Measurements from ENCODE around the gene CAMP. TPM values are rescaled to one million over a fixed set of nuclear protein-coding genes. Genes with fewer than 3 reads are reported as not detected.
"Not testable (repeated sequence)": the region's sequence is repeated elsewhere in the genome, so short reads cannot be mapped to it uniquely, and the experiment has no call there.

CAMP gene, protein sequence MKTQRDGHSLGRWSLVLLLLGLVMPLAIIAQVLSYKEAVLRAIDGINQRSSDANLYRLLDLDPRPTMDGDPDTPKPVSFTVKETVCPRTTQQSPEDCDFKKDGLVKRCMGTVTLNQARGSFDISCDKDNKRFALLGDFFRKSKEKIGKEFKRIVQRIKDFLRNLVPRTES
- 1 to 10 TPM in 2 of 4 donors, under 1 TPM in 2; 0.23 to 1.5 (median 0.82) TPM for polyA plus RNA-seq (ENCODE audit: insufficient read length in 4 of 4)

DNA sequence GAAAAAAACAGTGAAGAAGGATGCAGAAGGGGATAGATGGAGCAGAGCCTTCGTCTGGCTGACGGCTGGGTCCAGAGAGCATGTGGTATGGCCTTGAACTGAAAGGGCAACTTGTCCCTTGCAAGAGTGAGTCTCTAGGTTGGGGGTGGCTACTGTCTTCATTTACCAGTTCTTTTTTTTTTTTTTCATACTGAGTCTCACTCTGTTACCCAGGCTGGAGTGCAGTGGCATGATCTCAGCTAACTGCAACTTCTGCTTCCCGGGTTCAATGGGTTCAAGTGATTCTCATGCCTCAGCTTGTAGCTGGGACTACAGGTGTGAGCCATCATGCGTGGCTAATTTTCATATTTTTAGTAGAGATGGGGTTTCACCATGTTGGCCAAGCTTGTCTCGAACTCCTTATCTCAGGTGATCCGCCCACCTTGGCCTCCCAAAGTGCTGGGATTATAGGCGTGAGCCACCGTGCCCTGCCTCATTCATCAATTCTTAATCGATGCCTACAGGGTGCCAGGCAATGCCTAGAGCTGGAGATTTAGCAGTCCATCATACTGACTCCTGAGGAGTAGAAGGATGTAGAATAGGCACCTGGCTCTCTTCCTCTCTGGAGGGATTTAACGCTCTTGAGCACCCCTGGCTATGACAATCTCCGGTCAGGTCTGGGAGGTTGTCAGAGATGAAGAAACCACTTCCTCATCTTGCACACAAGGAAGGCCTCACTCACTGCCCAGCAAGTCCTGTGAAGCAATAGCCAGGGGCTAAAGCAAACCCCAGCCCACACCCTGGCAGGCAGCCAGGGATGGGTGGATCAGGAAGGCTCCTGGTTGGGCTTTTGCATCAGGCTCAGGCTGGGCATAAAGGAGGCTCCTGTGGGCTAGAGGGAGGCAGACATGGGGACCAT lies at the start of gene CAMP:
Gene CAMP (plus strand): TSS at position 880 of the 898 bp plus-strand sequence. CDS start 17 bp downstream, at position 897.
- no peak for DNase-seq (ENCODE audit: low read depth in 4 of 4, low spot score in 3 of 4)

DNA sequence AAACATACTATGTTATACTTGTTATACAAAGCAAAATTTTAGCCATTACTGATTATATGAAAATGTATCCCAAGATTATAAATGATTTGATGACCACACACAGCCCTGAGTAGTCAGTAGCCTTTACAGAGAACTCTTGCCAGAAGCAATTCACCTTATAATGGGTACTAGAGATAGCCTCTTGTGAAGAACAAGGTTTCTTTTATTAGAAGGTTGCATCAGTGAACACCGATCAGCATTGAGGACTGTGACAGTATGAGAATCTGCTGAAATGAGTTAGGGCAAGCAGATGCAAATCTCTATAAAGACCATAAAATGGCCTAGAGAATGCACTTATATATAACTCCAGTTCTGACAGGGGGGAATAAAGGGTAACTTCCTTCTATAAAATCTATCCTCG lies 45.2 kb upstream of the CAMP start:
- DNase-seq (ENCODE audit: low read depth in 4 of 4, low spot score in 3 of 4): no peak

DNA sequence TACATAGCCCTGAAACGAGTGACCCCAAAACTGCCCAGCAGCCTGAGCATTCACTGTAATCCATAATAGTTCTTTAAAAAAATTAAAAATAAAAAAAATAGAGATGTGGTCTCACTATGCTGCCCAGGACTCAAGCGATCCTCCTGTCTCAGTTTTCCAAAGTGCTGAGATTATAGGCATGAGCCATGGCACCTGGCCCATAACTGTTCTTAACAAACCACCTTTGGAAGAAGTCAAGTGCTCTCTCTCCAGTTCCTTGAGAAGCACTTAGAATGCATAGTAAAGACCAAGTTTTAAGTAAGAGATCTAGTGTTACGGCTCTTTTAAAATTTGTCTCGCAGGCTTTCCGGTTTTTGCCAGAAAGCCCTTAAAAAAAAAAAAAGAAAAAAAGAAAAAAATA lies 43.3 kb upstream of the CAMP start:
- no peak for DNase-seq (ENCODE audit: low read depth in 4 of 4, low spot score in 3 of 4)

DNA sequence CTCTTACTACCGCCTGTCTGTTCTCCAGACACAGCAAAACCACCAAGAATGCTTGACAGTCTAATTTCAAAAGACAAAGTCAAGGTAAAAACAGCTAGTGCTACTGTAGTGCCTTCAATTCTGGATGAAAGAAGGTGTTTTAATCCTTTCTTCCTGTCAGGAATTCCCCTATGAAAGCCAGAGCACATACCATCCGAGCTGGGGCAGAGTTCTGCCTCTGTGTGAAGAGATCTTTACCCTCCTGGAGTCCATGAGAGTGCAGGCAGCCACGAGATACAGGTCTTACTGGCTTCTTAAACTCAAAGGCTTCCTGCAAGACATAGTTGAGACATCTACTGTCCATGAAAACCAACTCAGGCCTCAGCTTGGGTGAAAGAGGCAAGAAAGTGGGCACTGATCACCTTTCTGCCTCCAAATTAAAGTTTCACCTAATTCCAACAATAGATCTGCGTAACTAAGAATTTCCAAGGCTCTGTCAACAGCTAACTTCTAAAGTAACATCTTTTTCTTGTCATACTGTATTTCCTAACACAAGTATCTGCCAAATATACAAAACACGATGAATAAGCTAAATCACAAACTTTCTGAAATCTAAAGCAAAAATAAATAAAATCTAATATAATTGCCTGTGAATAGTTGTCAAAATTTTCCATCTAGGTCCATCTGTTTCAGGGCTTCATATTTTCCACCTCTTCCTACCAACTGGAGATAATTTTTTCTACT lies 42.6 kb upstream of the CAMP start:
- DNase-seq (ENCODE audit: low read depth in 4 of 4, low spot score in 3 of 4): no peak

DNA sequence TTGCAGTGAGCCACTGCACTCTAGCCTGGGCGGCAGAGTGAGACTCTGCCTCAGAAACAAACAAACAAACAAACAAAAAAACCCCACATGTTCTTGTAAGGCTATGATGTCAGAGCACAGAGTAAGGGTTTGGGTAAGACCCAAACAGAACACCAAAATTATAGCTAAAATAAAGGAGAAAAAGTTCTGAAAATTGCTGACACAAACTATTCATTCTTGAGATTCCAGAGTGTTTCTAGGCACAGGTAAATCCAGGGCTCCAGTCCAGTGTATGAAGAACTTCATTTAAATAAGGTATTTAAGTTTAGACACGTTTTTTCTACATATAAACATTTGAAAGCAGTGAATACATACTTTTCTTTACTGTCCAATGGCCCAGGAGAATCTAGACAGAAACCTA lies 39.0 kb upstream of the CAMP start:
- DNase-seq (ENCODE audit: low read depth in 4 of 4, low spot score in 3 of 4): no peak

DNA sequence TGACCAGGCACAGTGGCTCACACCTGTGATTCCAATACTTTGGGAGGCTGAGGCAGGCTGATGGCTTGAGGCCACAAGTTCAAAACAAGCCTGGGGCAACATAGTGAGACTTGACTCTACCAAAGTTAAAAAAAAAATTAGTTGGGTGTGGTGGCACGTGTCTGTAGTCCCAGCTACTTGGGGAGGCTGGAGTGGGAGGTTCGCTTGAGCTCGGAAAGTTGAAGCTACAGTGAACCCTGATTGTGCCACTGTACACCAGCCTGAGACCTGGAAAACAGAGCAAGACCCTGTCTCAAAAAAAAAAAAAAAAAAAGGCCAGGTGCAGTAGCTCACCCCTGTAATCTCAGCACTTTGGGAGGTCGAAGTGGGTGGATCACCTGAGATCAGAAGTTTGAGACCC lies 38.2 kb upstream of the CAMP start:
- no peak for DNase-seq (ENCODE audit: low read depth in 4 of 4, low spot score in 3 of 4)

DNA sequence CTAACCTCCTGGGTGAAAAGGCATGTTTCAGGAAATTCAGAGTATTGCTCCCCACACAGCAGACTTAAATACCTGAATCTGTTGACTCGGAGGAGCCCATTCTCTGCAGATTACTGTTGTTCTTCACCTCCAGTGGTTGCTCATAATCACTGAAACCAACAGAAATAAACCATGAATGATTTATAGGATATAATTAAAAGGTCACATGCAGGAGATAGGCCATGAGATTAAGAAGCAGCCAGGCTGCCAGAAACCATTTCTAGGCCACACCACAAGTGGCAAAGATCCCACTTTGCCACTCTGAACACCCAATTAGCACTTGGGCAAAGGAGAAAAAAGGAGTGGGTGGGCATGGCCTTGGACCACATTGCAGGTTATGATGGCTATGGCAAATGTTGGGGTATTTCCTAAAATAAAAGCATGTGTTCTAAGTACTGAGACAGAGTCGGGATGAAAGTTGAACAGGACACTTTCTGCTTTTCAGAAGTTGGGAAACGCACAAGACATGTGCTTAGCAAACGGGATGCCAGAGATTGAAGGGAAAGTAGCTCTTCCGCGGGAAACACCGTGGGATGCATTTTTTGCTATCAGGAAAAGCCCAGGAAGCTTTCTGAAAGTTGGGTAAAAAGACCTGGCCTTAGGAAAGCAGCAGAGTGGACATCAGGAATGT lies 36.5 kb upstream of the CAMP start:
- no peak for DNase-seq (ENCODE audit: low read depth in 4 of 4, low spot score in 3 of 4)

DNA sequence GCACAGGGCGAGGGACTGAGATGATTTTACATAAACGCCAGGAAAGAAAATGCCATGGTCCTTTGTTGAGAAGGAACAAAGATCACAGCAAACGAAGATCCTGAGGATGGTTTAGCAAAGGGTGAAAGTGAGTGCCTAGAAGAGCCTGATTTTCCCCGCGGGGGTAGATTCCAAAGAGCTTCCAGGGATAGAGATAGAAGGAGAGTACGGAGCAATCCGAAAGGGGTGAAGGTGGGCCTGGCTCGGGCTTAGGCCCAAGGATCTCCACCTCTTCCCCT lies 36.1 kb upstream of the CAMP start:
- no peak for DNase-seq (ENCODE audit: low read depth in 4 of 4, low spot score in 3 of 4)

DNA sequence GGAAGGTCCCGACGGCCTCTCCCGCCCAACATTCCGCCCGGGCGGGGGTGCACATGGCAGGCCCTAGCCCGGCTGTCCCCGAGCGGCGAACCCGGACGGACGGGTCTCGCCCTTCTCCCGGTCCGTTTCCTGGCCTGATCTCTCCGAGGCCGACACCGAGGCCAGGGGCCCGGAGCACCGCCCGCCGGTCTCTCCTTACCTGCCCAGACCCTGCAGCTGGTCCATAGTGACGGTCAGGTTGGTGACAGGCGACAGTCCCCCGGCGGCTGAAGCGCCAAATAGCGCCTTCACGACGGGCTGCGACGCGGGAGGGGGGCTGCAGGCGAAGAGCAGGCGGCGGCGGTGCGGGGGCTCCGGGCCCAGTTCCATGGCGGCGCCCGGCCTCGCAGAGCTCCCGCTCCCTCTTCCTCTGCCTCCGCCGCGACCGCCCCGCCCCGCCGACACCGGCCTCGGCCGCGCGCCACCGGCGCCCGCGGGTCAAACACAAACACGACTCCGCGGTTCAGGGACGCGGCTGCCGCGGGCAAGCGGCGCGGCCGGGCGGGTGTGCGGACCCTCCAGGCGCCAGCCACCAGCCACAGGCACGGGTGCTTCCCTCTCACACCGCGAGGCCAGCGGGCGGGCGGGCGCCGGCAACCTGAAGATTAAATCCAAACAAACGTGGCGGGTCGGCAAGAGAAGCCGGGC lies 35.6 kb upstream of the CAMP start:
- peak in 2 of 4 donors; percentile 53 to 56 for DNase-seq (ENCODE audit: low read depth in 4 of 4, low spot score in 3 of 4)

DNA sequence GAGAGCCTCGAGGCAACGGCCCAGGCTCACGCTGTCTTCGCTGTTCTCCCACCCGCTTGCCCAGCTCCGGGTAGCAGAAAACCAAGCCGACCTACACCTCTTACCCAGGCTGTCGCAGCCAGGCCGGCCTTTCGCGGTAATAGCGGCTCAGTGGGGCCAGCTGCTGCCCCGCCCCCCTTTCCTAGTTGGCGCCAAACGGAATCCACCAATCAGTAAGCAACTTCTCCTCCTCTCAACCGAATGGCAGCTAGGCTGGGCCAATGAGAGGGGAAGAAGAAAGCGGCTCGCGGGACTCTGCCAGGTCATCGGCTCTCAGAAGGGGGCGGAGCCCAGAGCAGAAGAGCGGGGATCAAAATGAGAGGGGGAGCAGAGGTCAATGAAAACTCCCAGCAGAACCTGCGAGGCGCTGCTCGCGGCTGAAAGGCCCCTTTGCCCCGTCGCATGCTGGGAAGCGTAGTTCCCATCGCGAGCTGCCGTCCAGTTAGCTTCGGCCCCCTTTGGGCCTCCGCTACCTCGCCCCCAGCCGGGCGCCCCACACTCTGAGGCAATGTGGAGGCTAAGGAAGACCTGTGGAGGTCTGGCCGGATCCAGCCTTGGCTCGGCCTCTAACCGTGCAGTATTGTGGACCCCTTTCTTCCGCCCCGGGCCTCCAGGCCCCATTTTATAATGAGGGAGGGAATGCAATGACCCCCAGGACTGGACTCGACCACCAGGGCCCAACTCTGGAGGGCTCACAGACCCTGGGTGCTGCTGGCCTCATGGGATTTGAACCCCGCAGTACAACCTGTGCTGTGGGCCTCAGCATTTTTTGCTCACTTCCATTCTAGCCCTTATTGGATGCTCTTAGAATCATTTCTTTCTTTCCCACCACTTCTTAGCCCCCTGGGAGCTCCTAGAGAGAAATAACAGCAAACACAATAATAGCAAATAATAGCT lies 34.8 kb upstream of the CAMP start, which contains the start of gene CDC25A:
Gene CDC25A (minus strand): TSS at position 152 of the 936 bp plus-strand sequence. CDS start 470 bp downstream, outside the sequence.
- DNase-seq (ENCODE audit: low read depth in 4 of 4, low spot score in 3 of 4): peak; percentile 98 to 99 (median 98)

DNA sequence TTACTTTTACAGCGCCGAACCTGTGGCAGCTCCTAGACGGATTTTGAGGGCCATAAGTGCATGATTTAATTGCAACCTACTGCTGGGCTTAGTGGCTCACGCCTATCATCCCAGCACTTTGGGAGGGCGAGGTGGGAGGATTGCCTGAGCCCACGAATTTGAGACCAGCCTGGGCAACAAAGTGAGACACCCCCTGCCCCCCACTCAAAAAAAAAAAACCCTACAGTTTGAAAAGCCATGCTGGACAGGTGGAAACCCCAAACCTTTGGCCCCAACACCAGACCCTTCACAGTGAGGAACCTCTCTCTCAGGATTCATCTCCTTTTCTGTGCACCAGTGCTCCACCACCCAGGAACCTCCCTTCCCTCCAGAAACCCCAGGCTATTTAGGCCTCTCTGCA lies 34.0 kb upstream of the CAMP start:
- no peak for DNase-seq (ENCODE audit: low read depth in 4 of 4, low spot score in 3 of 4)

DNA sequence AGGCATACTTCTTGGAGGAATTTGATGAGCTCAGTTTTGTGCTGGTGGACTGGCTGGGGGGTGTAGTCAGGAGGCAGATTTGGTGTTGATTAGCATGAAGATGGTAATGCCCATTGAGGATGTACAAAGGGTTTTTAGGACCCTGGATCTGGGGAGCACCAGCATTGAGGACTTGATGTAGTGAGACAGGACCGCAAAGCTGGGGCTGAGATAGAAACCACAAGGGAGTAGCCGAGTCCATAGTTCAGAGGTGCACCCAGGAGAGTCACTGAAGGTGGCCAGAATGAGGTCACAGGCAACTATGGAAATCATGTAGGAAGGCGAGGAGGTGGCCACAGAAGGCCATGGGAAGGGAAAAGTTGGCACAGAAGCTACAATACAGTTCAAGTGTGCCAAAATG lies 32.4 kb upstream of the CAMP start:
- DNase-seq (ENCODE audit: low read depth in 4 of 4, low spot score in 3 of 4): no peak

DNA sequence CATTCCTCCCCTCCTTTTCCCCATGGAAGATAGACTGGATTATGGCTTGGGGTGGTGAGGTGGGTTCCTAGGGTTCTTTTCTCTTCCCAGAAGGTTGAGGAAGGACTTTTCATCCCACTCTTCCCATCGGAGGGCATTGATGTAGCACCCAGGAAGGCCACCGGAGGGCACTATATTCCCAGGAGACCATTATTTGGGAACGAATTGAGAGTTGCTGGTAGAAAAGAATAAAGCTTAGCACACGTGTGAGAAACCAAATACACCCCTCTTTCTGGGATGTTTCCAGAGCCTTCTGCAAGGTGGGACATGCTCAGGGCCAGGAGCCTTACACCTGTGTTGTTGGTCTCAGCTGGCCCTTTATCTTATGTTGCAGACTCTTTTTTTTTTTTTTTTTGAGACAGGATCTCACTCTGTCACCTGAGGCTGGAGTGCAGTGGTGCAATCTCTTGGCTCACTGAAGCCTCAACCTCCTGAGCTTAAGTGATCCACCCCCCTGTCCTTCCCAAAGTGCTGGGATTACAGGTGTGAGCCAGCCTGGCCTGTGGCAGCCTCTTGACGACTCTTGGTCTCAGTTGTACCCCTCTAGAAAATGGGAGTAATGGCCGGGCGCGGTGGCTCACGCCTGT lies 28.7 kb upstream of the CAMP start:
- DNase-seq (ENCODE audit: low read depth in 4 of 4, low spot score in 3 of 4): no peak

DNA sequence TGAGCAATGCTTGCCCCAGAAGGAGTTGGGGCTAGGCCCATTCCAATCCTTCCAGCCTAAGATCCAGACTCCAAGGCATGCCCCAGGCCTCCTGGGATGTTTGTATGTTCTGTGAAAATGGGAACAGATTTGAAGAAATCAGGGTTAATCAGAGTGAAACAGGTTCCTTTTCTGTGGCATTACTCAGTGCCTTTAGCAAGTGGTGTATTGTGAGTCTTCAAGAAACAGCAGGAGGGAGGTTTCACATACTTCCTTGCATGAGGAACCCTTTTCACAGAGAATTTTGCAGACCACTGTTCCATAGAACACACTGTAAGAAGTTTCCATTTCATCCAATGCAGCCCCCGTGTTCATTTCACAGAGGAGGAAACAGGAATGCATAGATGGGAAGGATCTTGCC lies 26.7 kb upstream of the CAMP start:
- no peak for DNase-seq (ENCODE audit: low read depth in 4 of 4, low spot score in 3 of 4)

DNA sequence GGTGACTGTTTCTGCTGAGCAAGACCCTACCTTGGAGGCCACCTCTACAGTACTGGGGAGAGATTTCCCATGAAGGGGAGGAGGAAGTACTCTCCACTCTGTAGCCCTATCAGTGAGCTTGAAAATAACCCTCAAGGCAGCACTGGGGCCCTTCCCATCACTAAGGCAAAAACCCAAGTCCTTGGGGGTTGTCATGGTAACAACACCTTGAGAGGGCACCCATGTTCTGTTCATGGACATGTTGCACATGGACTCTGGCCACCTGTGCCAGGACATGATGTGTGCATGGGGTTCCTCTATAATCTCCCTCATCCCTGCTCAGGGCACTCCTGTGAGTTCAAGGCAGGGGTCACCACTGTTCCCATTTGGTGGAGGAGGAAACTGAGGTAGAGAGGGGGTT lies 24.2 kb upstream of the CAMP start:
- DNase-seq (ENCODE audit: low read depth in 4 of 4, low spot score in 3 of 4): no peak

DNA sequence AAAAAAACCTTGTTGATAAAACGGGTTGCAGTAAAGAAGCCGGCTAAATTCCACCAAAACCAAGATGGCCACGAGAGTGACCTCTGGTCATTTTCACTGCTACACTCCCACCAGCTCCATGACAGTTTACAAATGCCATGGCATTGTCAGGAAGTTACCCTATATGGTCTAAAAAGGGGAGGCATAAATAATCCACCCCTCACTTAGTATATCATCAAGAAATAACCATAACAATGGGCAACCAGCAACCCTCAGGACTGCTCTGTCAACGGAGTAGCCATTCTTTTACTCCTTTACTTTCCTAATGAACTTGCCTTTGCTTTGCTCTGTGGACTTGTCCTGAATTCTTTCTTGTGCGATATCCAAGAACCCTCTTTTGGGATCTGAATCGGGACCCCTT lies 20.7 kb upstream of the CAMP start:
- no peak for DNase-seq (ENCODE audit: low read depth in 4 of 4, low spot score in 3 of 4)

DNA sequence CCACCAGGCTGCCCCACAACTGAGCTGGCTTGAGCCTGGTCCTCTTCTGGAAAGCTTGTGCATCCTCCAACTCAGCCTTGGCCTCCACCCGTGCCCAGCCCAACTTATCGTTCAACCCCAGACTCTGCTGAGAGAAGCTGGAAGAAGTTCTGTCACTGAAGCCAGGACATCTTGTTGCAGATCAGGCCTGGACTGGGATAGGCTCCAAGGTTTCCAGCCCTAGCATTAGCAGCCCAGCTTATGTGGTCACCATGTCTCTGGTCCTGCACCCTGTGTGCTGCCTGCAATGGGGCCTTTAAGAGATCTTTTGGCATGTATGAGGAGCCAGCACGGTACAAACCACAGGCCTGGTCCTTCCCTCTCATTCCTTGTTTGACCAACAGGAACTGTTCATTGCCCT lies 15.2 kb upstream of the CAMP start:
- DNase-seq (ENCODE audit: low read depth in 4 of 4, low spot score in 3 of 4): no peak

DNA sequence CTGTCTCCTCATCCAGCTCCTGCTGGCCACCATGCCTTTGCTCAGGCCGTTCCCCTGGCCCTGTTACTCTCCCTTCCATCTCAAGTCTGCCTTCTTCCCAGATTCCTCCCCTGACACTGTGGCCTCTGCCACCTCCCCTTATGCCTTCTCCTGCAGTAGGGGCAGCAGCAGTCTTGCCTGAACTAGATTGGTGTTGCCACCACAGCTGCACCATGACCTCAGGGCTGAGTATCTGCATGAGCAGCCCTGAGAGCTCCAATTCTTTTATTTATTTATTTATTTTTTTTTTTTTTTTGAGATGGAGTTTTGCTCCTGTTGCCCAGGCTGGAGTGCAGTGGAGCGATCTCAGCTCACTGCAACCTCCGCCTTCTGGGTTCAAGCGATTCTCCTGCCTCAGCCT lies 13.8 kb upstream of the CAMP start:
- DNase-seq (ENCODE audit: low read depth in 4 of 4, low spot score in 3 of 4): no peak

DNA sequence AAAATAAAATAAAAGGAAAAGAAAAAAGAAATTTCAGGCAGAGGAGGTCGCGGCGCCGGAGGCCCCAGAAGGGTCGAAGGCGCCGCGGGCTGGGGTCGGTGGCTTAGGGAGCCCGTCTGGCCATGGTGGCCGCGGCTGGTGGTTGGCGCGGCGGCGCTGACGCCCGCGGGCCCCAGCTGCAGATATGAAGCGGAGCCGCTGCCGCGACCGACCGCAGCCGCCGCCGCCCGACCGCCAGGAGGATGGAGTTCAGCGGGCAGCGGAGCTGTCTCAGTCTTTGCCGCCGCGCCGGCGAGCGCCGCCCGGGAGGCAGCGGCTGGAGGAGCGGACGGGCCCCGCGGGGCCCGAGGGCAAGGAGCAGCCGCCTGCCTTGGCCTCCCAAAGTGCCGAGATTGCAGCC lies 12.8 kb upstream of the CAMP start:
- not testable (repeated sequence) for DNase-seq (ENCODE audit: low read depth in 4 of 4, low spot score in 3 of 4)
